Heart left ventricle (tissue), 13 donors: ENCODE data around the gene RPS29.

Experiments
- POLR2A ChIP-seq, 2 donors: fragments of 450-650 bp; IDR thresholded peaks; one replicate each; pipeline ENCODE4 v1.6.1; 2017; ENCODE audit warnings: antibody characterized with exemption in 2 of 2, mild to moderate bottlenecking in 2 of 2, moderate library complexity in 2 of 2
- TF ChIP-seq, protein P1 (sequence below), 12 donors: fragments of 200-600 bp; sonication (generic) in 4 of 12; IDR thresholded peaks; one replicate each; pipeline versions ENCODE4 v1.5.0 to v1.8.0; 2018 to 2022; ENCODE audit warnings: antibody characterized with exemption in 12 of 12, mild to moderate bottlenecking in 5 of 12
- donor health status: ischemic (EF 13 %, LVEDD 7.1; RV severe dilation, severe dysfunction).
- donor health status: DM: no; HTN: yes; CAD: no.
- donor health status: DM: no; HTN: no; CAD: no.
- donor health status: ischemic (EF 25% LVEDD 6.9; RV normal size, moderate dysfunction).
- donor health status: ischemic (EF 25% LVEDD 5.7; RV mildly dilated, moderate dysfunction).
- donor health status: ischemic (EF 35%, LVEDD 5.7; RV mildly dilated, moderate dysfunction).
- donor health status: nonischemic (EF 11% LVEDD 7.7; RV severe dilation, severe dysfunction).
- donor health status: DM: yes; HTN: yes; CAD: no.
- donor health status: PGD.
- donor health status: ischemic (EF 29% LVEDD 5.4; RV normal size, mild dysfunction).
- donor health status: nonischemic (EF 23%, LVEDD 6.1; RV moderate dilation, normal function).

GRCh38 chr14:49614196-49614595 lies 28.0 kb upstream of the RPS29 start:
- TF ChIP-seq, protein P1, sequence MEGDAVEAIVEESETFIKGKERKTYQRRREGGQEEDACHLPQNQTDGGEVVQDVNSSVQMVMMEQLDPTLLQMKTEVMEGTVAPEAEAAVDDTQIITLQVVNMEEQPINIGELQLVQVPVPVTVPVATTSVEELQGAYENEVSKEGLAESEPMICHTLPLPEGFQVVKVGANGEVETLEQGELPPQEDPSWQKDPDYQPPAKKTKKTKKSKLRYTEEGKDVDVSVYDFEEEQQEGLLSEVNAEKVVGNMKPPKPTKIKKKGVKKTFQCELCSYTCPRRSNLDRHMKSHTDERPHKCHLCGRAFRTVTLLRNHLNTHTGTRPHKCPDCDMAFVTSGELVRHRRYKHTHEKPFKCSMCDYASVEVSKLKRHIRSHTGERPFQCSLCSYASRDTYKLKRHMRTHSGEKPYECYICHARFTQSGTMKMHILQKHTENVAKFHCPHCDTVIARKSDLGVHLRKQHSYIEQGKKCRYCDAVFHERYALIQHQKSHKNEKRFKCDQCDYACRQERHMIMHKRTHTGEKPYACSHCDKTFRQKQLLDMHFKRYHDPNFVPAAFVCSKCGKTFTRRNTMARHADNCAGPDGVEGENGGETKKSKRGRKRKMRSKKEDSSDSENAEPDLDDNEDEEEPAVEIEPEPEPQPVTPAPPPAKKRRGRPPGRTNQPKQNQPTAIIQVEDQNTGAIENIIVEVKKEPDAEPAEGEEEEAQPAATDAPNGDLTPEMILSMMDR (IDR thresholded peaks at IDR 0.05) = no peak
- TF ChIP-seq POLR2A (IDR thresholded peaks at IDR 0.05) = no peak
